Stomach (tissue), 9 donors: ENCODE measurements around the gene GRB14. TPM values are rescaled to one million over a fixed set of nuclear protein-coding genes. Genes with fewer than 3 reads are reported as not detected.
A peak's percentile ranks its signal among the peaks of the same experiment; 100 is the strongest.

Source experiments
- DNase-seq, 2 donors: peaks; one replicate each; pipeline versions ENCODE4 v3.0.0 to v3.0.0-alpha.2; 2013 to 2019
- H3K27ac ChIP-seq, 5 donors: fragments of 200-600 bp in 4 of 5; sonication (generic) in 4 of 5; one replicate each; pipeline ENCODE4 v1.5.1; 2013 to 2019; ENCODE audit warnings: mild to moderate bottlenecking in 1 of 5, moderate library complexity in 1 of 5
- H3K27me3 ChIP-seq, 3 donors: fragments of 200-600 bp; sonication (generic); one replicate each; pipeline ENCODE4 v1.5.1; 2017 to 2019; ENCODE audit warnings: mixed run types in 1 of 3
- H3K36me3 ChIP-seq, 4 donors: fragments of 200-600 bp; sonication (generic); 1 replicate in 3 of 4; 2 replicates in 1 of 4; pipeline ENCODE4 v1.5.1; 2016 to 2019
- H3K4me1 ChIP-seq, 4 donors: fragments of 200-600 bp; sonication (generic); one replicate each; pipeline ENCODE4 v1.5.1; 2016 to 2019
- H3K4me3 ChIP-seq, 4 donors: fragments of 200-600 bp; sonication (generic) in 3 of 4; one replicate each; pipeline ENCODE4 v1.5.1; 2016 to 2019; ENCODE audit warnings: mild to moderate bottlenecking in 1 of 4
- H3K9me3 ChIP-seq, 4 donors: fragments of 200-600 bp; sonication (generic); one replicate each; pipeline ENCODE4 v1.5.1; 2016 to 2019
- EP300 ChIP-seq: sonication (generic); formaldehyde crosslinking; IDR thresholded peaks from one replicate; pipeline ENCODE4 v1.6.1; 2017; ENCODE audit warnings: antibody characterized with exemption
- POLR2A ChIP-seq, 4 donors: fragments of 450-650 bp; IDR thresholded peaks; one replicate each; pipeline ENCODE4 v1.6.1; 2016; ENCODE audit warnings: antibody characterized with exemption in 4 of 4, control low read depth in 2 of 4, mild to moderate bottlenecking in 1 of 4, moderate library complexity in 1 of 4
- POLR2AphosphoS5 ChIP-seq, 3 donors: sonication (generic); formaldehyde crosslinking; IDR thresholded peaks; one replicate each; pipeline ENCODE4 v1.6.1; 2016; ENCODE audit warnings: antibody characterized with exemption in 3 of 3
- WGBS, 5 donors: extraction: QIAGEN DNeasy Blood & Tissue Kit in 3 of 5; methylation state at CpG; one replicate each; pipeline versions ENCODE4 v1.1.5 to v1.1.7; 2013 to 2018; 5-methylcytosine and 5-hydroxymethylcytosine counted together
- intact Hi-C: fragments of 100-400 bp; cut with DNase I; formaldehyde crosslinking; loops from one replicate; pipeline ENCODE4 v1.15.1; 2023; ENCODE audit warnings: low total_unique reads
- polyA plus RNA-seq, 3 donors: library from polyadenylated mRNA; stranded (reverse); fragments of 200-250 nt; gene quantifications; one replicate each; pipeline ENCODE4 v1.2.3, GENCODE V29; 2013
- total RNA-seq, 5 donors: library from RNA; depleted of rRNA; stranded (reverse); fragments of >200 nt; gene quantifications; one replicate each; pipeline versions ENCODE4 v1.1.0 to v1.2.3, GENCODE V29; 2014 to 2016
- TF ChIP-seq, protein P1 (sequence below), 7 experiments: fragments of 450-650 bp in 4 of 7; fragments of 200-600 bp in 3 of 7; sonication (generic) in 3 of 7; IDR thresholded peaks; one replicate each; pipeline ENCODE4 v1.5.1; 2016 to 2019; ENCODE audit warnings: antibody characterized with exemption in 7 of 7, control low read depth in 2 of 7, mild to moderate bottlenecking in 1 of 7
- donor health status: healthy with polysubstance abuse.
- donor health status: Bipolar disorder and iron deficiency.
- donor health status: healthy.

Gene GRB14
- total and polyA plus RNA-seq, 8 donors: 0.62 to 32.7 (median 3.3) TPM; not detected in 2

DNA sequence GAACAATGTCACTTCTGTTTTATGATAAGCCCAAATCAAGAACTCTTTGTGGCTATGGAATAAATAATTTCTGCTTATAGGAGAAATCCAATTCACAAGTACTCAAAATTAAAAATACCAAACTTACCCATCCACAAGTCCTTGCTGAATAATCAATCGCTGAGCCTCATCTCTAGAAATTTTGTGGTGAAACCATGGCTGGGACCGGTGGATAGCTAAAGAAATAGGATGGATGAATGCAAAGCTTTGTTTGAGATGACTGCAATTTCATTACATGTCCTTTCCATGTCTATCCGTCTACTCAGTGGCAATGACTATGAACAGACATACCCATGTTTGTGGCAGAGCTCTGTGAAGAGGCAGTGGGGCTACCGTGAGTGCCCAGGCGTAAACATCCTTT lies 124.4 kb downstream of the GRB14 start:
- no peaks in the 10 kb centered on the region for H3K36me3 ChIP-seq
- no peaks in the 10 kb centered on the region for H3K4me1 ChIP-seq
- intact Hi-C loops: no loop called here
- WGBS, 5 donors: 85 to 97% (median 92%) methylated on average over 5 of the region's 5 CpGs
- no peak overlapping the region for H3K27ac ChIP-seq
- H3K9me3 ChIP-seq: no peaks in the 10 kb centered on the region
- H3K27me3 ChIP-seq: no peaks in the 10 kb centered on the region
- H3K4me3 ChIP-seq: no peak overlapping the region
- no peak for DNase-seq
- TF ChIP-seq POLR2A (IDR thresholded peaks at IDR 0.05): no peak

DNA sequence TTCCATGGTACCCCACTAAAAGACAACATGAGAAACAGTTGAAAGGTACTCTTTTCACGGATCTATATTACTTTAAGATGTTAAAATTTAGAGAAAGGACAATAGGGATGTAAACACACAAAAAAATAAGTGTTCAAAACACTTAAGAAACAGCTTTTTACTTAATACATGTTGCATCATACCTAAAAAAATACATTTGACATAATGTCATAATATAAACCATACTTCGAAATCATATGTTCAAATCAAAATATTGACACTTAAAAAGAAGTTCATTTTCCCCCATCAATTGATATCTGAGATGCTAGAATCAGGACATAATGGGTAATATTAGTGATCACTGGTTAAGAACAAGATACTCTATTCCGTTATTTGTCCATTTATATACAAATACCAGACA lies 124.9 kb downstream of the GRB14 start:
- TF ChIP-seq, protein P1, sequence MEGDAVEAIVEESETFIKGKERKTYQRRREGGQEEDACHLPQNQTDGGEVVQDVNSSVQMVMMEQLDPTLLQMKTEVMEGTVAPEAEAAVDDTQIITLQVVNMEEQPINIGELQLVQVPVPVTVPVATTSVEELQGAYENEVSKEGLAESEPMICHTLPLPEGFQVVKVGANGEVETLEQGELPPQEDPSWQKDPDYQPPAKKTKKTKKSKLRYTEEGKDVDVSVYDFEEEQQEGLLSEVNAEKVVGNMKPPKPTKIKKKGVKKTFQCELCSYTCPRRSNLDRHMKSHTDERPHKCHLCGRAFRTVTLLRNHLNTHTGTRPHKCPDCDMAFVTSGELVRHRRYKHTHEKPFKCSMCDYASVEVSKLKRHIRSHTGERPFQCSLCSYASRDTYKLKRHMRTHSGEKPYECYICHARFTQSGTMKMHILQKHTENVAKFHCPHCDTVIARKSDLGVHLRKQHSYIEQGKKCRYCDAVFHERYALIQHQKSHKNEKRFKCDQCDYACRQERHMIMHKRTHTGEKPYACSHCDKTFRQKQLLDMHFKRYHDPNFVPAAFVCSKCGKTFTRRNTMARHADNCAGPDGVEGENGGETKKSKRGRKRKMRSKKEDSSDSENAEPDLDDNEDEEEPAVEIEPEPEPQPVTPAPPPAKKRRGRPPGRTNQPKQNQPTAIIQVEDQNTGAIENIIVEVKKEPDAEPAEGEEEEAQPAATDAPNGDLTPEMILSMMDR (IDR thresholded peaks at IDR 0.05): no peak
- TF ChIP-seq EP300 (no peak), POLR2AphosphoS5 (IDR thresholded peaks at IDR 0.05) (no peak), POLR2A (IDR thresholded peaks at IDR 0.05) (no peak)
- 54 to 82% (median 66%) methylated on average over 3 of the region's 3 CpGs for WGBS, 5 donors
- no peak for DNase-seq
- no peaks in the 10 kb centered on the region for H3K9me3 ChIP-seq
- no peaks in the 10 kb centered on the region for H3K4me1 ChIP-seq
- no peaks in the 10 kb centered on the region for H3K36me3 ChIP-seq
- intact Hi-C loops: no loop called here
- no peak overlapping the region for H3K4me3 ChIP-seq
- no peaks in the 10 kb centered on the region for H3K27me3 ChIP-seq
- H3K27ac ChIP-seq: no peak overlapping the region

DNA sequence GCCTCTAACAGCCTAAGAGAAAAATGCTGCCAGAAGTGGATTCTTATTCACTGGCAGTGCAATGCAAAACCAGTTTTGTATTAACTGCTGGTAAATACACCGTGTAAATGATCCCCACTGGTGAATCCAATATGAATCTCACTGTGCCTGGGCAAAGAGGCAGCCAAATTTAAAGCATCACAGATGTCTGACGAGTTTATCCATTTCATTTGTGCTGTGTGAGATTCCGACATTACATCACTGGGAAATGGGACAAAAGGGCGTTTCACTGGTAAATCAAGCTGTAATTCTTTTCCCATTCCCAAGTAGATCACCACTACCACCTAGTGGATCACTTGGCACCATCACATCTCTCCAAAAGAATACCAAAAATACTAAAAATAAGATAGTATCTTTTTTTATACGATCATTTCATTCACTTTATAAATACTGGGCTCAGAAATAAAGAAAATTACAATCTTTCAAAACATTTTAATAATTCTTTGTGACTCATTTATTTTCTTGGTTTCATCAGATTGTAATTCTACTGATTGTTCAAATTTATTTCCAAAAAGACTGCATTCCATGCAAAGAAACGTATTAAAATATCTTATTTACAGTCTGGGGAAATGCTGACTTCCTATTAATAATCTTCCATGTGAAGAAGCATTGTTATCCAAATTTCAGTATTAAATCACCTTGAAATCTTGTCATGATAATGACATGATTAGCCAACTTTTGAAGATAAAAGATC lies 125.6 kb downstream of the GRB14 start:
- H3K36me3 ChIP-seq: no peaks in the 10 kb centered on the region
- intact Hi-C loops: no loop called here
- H3K27me3 ChIP-seq: no peaks in the 10 kb centered on the region
- H3K4me1 ChIP-seq: no peaks in the 10 kb centered on the region
- WGBS, 5 donors: 38 to 63% (median 49%) methylated on average over 6 of the region's 6 CpGs
- no peak overlapping the region for H3K4me3 ChIP-seq
- DNase-seq: peak in 1 of 2 donors; percentile 67
- no peaks in the 10 kb centered on the region for H3K9me3 ChIP-seq
- TF ChIP-seq POLR2A (IDR thresholded peaks at IDR 0.05) (no peak), EP300 (no peak), POLR2AphosphoS5 (IDR thresholded peaks at IDR 0.05) (no peak)
- TF ChIP-seq, protein P1 (IDR thresholded peaks at IDR 0.05): peak in 2 of 7 experiments; percentile 6 to 13
- no peak overlapping the region for H3K27ac ChIP-seq

DNA sequence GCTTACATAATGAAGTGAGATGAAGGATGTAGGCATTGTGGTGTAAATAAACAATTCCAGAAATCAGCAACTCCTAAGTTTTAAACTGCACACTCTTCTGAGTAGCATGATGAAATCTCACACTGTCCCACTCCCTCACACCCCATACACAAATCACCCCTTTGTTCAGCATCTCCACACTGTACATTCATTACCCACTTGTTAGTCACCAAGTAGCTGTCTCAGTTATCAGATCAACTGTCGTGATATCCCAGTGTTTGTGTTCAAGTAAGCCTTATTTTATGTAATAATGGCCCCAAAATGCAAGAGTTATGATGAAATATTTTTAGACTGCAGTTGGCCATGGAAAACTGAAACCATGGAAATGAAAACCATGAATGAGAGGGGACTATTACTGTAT lies 135.7 kb downstream of the GRB14 start:
- Histone ChIP-seq H3K9me3 (no peaks in the 10 kb centered on the region), H3K4me1 (no peaks in the 10 kb centered on the region), H3K27ac (no peak overlapping the region), H3K27me3 (no peaks in the 10 kb centered on the region), H3K36me3 (no peaks in the 10 kb centered on the region), H3K4me3 (no peak overlapping the region)
- 23 to 31% (median 24%) methylated on average over 1 of the region's 1 CpG for WGBS, 5 donors
- intact Hi-C loops: no loop called here
- DNase-seq: no peak
- TF ChIP-seq, protein P1 (IDR thresholded peaks at IDR 0.05): no peak

DNA sequence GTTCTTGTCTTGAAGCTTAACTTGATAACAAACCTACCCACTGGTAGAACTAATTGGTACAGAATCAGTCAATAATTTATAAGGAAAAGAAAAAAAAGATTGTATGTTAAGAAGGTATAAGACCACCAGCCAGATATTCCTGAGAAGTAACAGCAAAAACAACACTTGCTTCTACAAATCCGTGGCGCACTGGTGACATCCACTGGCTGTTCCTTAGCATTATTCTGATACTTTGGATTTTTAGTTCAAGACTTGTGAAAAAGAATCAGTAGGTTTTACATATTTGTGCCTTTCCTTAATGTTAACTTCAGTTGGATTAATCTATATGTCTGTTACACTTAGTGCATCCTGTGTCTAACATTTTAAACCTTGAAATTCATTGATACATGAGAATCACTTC lies 141.8 kb downstream of the GRB14 start:
- Histone ChIP-seq H3K4me3 (no peak overlapping the region), H3K27me3 (no peaks in the 10 kb centered on the region), H3K4me1 (no peaks in the 10 kb centered on the region), H3K36me3 (no peaks in the 10 kb centered on the region), H3K9me3 (no peaks in the 10 kb centered on the region), H3K27ac (no peak overlapping the region)
- DNase-seq: peak in 1 of 2 donors; percentile 69
- WGBS, 5 donors: 22 to 42% (median 30%) methylated on average over 2 of the region's 2 CpGs
- TF ChIP-seq, protein P1 (IDR thresholded peaks at IDR 0.05): no peak
- no peak for TF ChIP-seq POLR2AphosphoS5 (IDR thresholded peaks at IDR 0.05)
- no peak for TF ChIP-seq POLR2A (IDR thresholded peaks at IDR 0.05)
- TF ChIP-seq EP300: no peak
- intact Hi-C loops: no loop called here
